SW480 (cell line): ENCODE data around the gene TMED9.
"Not testable (repeated sequence)": the region's sequence is repeated elsewhere in the genome, so short reads cannot be mapped to it uniquely, and the experiment has no call there.

ENCODE experiments used
- DNase-seq: peaks from one replicate; pipeline ENCODE4 v3.0.0-alpha.2; 2016; ENCODE audit warnings: low spot score

TMED9 gene

GRCh38 chr5:177606071-177607051 lies 14.4 kb downstream of the TMED9 start:
- DNase-seq = no peak

- DNase-seq = no peak
These were observed 15.1 kb downstream of the TMED9 start for GRCh38 chr5:177607115-177607451.

GRCh38 chr5:177607452-177608192 lies 15.6 kb downstream of the TMED9 start:
- peak; percentile 83 for DNase-seq

GRCh38 chr5:177608243-177609075 lies 16.5 kb downstream of the TMED9 start:
- no peak for DNase-seq

- no peak for DNase-seq
These were observed 17.4 kb downstream of the TMED9 start for GRCh38 chr5:177609076-177610059.

GRCh38 chr5:177610131-177610769 lies 18.2 kb downstream of the TMED9 start:
- DNase-seq = no peak

GRCh38 chr5:177610770-177611445 lies 18.9 kb downstream of the TMED9 start:
- no peak for DNase-seq

- no peak for DNase-seq
These were observed 19.6 kb downstream of the TMED9 start for GRCh38 chr5:177611446-177612214.

- DNase-seq = no peak
These were observed 20.2 kb downstream of the TMED9 start for GRCh38 chr5:177612215-177612673.

GRCh38 chr5:177620560-177620959 lies 28.6 kb downstream of the TMED9 start:
- DNase-seq = no peak

- DNase-seq = not testable (repeated sequence)
These were observed 32.2 kb downstream of the TMED9 start for GRCh38 chr5:177624172-177624571.

GRCh38 chr5:177630186-177630585 lies 38.2 kb downstream of the TMED9 start:
- DNase-seq = not testable (repeated sequence)

- DNase-seq = not testable (repeated sequence)
These were observed 42.9 kb downstream of the TMED9 start for GRCh38 chr5:177634912-177635311.

- DNase-seq = not testable (repeated sequence)
These were observed 53.5 kb downstream of the TMED9 start for GRCh38 chr5:177645462-177645861.
